Nephron progenitor cell (in vitro differentiated cells): ENCODE measurements around the gene VSTM2L.
"Not testable (repeated sequence)": the region's sequence is repeated elsewhere in the genome, so short reads cannot be mapped to it uniquely, and the experiment has no call there.

Source experiments
- DNase-seq: peaks from one replicate; pipeline ENCODE4 v3.0.0; 2021
- H3K27ac Mint-ChIP-seq: 2 replicates; pipeline ENCODE4 v1.8.0; 2021; ENCODE audit warnings: mild to moderate bottlenecking, moderate library complexity, mixed read lengths
- H3K27me3 Mint-ChIP-seq: 2 replicates; pipeline ENCODE4 v1.8.0; 2021; ENCODE audit warnings: mild to moderate bottlenecking, low read depth, mixed read lengths; ENCODE audit not compliant: poor library complexity
- H3K36me3 Mint-ChIP-seq: 2 replicates; pipeline ENCODE4 v1.8.0; 2021; ENCODE audit warnings: low read depth, mixed read lengths
- H3K4me1 Mint-ChIP-seq: 2 replicates; pipeline ENCODE4 v1.8.0; 2021; ENCODE audit warnings: mixed read lengths
- H3K4me3 Mint-ChIP-seq: 2 replicates; pipeline ENCODE4 v1.8.0; 2021; ENCODE audit warnings: mild to moderate bottlenecking, moderate library complexity, mixed read lengths
- H3K9me3 Mint-ChIP-seq: 2 replicates; pipeline ENCODE4 v1.8.0; 2021; ENCODE audit warnings: mild to moderate bottlenecking, moderate library complexity, mixed read lengths
- TF ChIP-seq, protein P1 (sequence below): fragments of 200-600 bp; sonication (generic); IDR thresholded peaks from 2 replicates; pipeline ENCODE4 v1.5.0; 2021; ENCODE audit warnings: antibody characterized with exemption

The VSTM2L gene, protein sequence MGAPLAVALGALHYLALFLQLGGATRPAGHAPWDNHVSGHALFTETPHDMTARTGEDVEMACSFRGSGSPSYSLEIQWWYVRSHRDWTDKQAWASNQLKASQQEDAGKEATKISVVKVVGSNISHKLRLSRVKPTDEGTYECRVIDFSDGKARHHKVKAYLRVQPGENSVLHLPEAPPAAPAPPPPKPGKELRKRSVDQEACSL

DNA sequence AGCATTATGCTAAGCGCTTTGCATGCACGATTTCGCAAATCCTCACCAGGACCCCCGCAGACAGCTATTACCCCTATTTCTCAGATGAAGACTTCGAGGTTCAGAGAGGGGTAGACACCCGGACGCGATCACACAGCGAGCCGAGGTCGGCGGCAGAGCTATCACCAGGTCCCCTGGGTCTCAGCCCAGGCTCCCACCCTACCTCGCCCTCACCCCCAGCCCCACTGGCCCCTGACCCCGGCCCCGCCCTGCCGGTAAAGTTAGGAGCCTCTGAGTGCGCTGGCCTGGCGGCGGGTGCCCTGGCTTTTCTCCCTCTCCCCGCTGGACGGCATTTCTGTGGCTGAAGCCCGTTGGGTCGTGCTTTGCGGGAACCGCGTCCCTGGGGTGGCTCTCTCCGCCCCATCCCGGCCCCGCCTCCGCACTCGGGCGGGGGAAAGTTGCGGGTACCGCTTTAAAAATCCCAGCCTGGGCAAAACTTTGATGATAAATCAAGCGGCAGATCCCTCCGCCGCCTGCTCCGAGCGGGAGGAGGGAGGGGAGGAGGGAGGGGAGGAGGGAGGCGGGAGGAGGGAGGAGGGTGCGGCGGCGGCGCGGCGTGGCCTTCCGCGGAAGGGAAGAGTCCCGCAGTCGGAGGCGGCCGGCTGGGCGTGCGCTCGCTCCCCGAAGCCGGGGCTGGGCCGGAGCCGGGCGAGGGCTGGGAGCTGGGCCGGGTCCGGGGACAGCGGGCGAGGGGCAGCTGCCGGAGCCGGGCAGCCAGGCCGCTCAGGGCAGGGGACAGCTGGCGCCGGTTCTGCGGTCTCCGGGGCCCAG, at the start of gene VSTM2L:
Gene VSTM2L, plus strand, starts transcription at position 624 of the 810 bp plus-strand sequence. CDS start 224 bp downstream, outside the sequence.
- Mint-ChIP-seq H3K9me3 (no peaks in the 10 kb centered on the region), H3K36me3 (peaks cover 3% of the 10 kb centered on the region), H3K4me1 (peaks cover 30% of the 10 kb centered on the region), H3K27ac (no peak within 1 kb of the TSS), H3K4me3 (peak within 1 kb of the TSS; percentile 85), H3K27me3 (peaks cover 63% of the 10 kb centered on the region)
- TF ChIP-seq, protein P1, sequence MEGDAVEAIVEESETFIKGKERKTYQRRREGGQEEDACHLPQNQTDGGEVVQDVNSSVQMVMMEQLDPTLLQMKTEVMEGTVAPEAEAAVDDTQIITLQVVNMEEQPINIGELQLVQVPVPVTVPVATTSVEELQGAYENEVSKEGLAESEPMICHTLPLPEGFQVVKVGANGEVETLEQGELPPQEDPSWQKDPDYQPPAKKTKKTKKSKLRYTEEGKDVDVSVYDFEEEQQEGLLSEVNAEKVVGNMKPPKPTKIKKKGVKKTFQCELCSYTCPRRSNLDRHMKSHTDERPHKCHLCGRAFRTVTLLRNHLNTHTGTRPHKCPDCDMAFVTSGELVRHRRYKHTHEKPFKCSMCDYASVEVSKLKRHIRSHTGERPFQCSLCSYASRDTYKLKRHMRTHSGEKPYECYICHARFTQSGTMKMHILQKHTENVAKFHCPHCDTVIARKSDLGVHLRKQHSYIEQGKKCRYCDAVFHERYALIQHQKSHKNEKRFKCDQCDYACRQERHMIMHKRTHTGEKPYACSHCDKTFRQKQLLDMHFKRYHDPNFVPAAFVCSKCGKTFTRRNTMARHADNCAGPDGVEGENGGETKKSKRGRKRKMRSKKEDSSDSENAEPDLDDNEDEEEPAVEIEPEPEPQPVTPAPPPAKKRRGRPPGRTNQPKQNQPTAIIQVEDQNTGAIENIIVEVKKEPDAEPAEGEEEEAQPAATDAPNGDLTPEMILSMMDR: no peak
- DNase-seq: peak; percentile 64

DNA sequence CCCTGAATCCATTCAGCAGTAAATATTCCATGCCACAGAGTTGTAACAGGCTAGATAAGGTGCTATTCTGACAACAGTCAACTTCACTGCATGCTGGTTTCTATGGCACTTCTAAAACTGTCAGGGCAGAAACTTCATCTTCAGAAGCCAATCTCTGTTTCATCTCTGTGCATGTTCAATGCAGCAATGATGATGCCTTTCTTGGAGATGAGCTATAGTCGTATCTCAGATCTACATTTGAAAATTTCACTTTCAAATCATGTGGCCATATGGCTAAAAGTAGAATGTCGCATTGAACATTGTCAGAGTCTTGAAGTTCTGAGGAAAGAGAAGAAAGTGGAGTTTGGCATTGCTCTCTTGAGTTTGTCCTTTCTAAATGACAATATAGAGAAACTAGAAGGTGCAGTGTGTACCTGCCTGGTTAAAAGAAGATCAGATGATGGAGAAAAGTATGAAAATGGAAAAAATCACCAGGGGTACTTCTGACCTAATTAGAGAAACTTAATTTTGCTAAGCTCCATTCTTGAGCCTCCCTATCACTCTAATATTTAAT, 49.0 kb upstream of the VSTM2L start:
- TF ChIP-seq, protein P1: no peak
- peaks cover 5% of the 10 kb centered on the region for H3K9me3 Mint-ChIP-seq
- no peak for DNase-seq
- no peak overlapping the region for H3K4me3 Mint-ChIP-seq
- H3K27ac Mint-ChIP-seq: no peak overlapping the region
- H3K27me3 Mint-ChIP-seq: peaks cover 3% of the 10 kb centered on the region
- peaks cover 52% of the 10 kb centered on the region for H3K36me3 Mint-ChIP-seq
- peaks cover 55% of the 10 kb centered on the region for H3K4me1 Mint-ChIP-seq

DNA sequence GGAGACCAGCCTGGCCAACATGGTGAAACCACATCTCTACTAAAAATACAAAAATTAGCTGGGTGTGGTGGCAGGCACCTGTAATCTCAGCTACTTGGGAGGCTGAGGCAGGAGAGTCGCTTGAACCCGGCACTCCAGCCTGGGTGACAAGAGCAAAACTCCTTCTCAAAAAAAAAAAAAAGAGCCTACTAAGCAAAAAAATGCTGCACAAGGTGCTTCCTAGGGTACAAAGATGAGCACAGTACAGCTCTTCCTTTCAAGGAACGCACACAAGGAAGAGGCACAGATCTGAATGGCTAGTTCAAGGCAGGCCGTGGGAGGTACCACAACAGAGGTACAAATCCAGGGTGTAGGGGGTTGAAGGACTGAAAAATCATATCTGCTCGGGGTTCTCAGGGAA, 46.9 kb upstream of the VSTM2L start:
- not testable (repeated sequence) for H3K4me3 Mint-ChIP-seq, H3K27ac Mint-ChIP-seq, DNase-seq, H3K27me3 Mint-ChIP-seq
- Mint-ChIP-seq H3K36me3 (peaks cover 67% of the 10 kb centered on the region), H3K9me3 (peaks cover 19% of the 10 kb centered on the region), H3K4me1 (peaks cover 34% of the 10 kb centered on the region)

DNA sequence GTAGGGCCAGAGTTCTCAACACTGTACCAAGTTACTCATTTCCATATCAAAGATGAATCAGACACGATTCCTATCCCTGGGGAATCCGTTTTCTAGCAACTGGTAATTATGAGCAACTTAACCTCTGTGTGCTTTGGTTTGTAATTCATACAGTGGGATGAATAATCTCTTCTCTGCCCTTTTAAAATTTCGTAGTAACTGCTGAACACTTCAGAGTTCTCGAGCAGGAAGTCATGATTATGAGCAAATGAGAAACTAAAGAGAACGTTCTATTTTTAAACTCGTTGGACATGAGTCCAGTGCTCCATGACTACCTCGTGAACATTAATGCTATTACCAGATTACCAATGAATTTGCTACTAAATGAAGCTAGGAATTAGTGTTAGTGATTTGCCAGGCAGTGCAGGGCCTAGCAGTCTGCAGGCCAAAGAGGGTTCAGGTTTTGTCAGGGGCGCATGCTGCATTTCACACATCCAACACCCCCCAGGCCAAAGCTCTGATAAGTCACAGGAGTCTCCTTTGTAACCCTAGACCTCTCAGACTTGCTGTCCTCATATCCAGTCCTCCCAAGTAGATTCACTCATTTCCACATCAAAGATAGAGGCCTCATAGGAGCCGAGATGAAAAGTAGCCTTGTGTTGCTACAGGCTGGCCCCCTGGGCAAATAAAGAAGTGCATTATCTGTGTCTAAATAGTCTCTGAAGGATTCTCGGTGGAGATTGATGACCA, 45.8 kb upstream of the VSTM2L start:
- Mint-ChIP-seq H3K36me3 (peaks cover 75% of the 10 kb centered on the region), H3K4me1 (peaks cover 28% of the 10 kb centered on the region), H3K27me3 (peaks cover 3% of the 10 kb centered on the region), H3K9me3 (peaks cover 19% of the 10 kb centered on the region), H3K4me3 (no peak overlapping the region), H3K27ac (peak overlapping the region; percentile 64)
- DNase-seq: no peak
- TF ChIP-seq, protein P1: no peak

DNA sequence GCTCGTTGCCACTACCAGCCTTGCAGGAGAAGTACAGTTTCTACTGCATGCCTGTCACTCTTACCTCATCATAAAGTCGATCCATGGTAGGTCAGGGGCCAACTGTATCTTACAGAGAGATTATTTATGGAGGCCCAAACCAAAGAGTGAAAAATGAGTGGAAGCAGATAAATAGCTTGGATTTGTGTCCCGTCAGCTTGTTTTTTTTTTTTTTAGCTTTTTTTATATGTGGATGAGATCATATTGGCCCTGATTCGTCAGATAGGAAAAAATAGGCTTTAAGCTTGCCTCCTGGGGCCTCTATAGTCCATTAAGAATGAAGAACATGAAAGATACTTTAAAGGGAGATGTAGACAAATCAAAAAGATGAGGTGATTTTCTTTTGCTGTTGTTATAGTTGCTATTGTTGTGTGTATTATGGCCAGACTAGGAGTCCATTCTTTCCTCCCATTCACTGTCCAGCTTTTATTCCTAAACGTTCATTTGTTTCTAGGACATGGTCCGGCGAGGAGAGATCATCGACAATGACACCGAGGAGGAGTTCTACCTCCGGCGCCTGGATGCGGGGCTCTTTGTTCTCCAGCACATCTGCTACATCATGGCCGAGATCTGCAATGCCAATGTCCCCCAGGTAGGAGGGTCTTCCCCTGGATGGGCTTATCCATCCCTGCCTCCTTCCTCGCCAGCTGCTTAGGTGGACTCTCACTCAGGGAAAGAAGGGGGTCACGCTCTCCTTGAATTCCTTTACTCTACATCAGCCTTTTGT, 43.3 kb upstream of the VSTM2L start:
- Mint-ChIP-seq H3K4me1 (peaks cover 45% of the 10 kb centered on the region), H3K9me3 (peaks cover 19% of the 10 kb centered on the region)

More for the DNA sequence above, 43.3 kb upstream of the VSTM2L start:
- H3K4me3 Mint-ChIP-seq: no peak overlapping the region
- peaks cover 80% of the 10 kb centered on the region for H3K36me3 Mint-ChIP-seq
- H3K27ac Mint-ChIP-seq: no peak overlapping the region
- TF ChIP-seq, protein P1: no peak
- DNase-seq: no peak
- H3K27me3 Mint-ChIP-seq: peaks cover 3% of the 10 kb centered on the region
